Neural cell (in vitro differentiated cells): Measurements from ENCODE around the gene GRID1. TPM values are rescaled to one million over a fixed set of nuclear protein-coding genes. Genes with fewer than 3 reads are reported as not detected.

ENCODE experiments used
- H2AFZ ChIP-seq: fragments of 200-600, 300-800 bp; sonication (generic), shearing (Covaris generic); 2 replicates; pipeline ENCODE4 v1.6.0; 2014; ENCODE audit warnings: low read depth, mild to moderate bottlenecking, antibody characterized with exemption, low read length, moderate library complexity
- H3F3A ChIP-seq: fragments of 200-600 bp; shearing (Covaris generic); 2 replicates; pipeline ENCODE4 v1.6.1; 2016; ENCODE audit warnings: mild to moderate bottlenecking, moderate library complexity, mixed read lengths, antibody characterized with exemption, low read length; ENCODE audit not compliant: insufficient read depth, poor library complexity, severe bottlenecking
- H3K27ac ChIP-seq: fragments of 200-600, 300-800 bp; sonication (generic), shearing (Covaris generic); 2 replicates; pipeline ENCODE4 v1.5.1; 2014; ENCODE audit warnings: mild to moderate bottlenecking, low read length, moderate library complexity
- H3K27me3 ChIP-seq: fragments of 300-800, 200-600 bp; sonication (generic), shearing (Covaris generic); 2 replicates; pipeline ENCODE4 v1.6.0; 2014; ENCODE audit warnings: mild to moderate bottlenecking, low read depth, low read length, moderate library complexity; ENCODE audit not compliant: insufficient read depth
- H3K36me3 ChIP-seq: fragments of 300-800, 200-600 bp; sonication (generic), shearing (Covaris generic); 2 replicates; pipeline ENCODE4 v1.5.1; 2014; ENCODE audit warnings: mild to moderate bottlenecking, antibody characterized with exemption, low read length, moderate library complexity; ENCODE audit not compliant: insufficient read depth
- H3K4me2 ChIP-seq: fragments of 300-800, 200-600 bp; sonication (generic), shearing (Covaris generic); 2 replicates; pipeline ENCODE4 v1.6.0; 2014; ENCODE audit warnings: mild to moderate bottlenecking, low read length
- H3K4me3 ChIP-seq: fragments of 300-800, 200-600 bp; sonication (generic), shearing (Covaris generic); 2 replicates; pipeline ENCODE4 v1.5.1; 2014; ENCODE audit warnings: mild to moderate bottlenecking, low read length, moderate library complexity
- H3K79me2 ChIP-seq: fragments of 200-600 bp; shearing (Covaris generic); replicated peaks from 2 replicates; pipeline ENCODE4 v1.6.0; 2014; ENCODE audit warnings: mild to moderate bottlenecking, low read length, moderate library complexity; ENCODE audit not compliant: insufficient read depth
- H3K9ac ChIP-seq: fragments of 300-800, 200-600 bp; sonication (generic), shearing (Covaris generic); 2 replicates; pipeline ENCODE4 v1.6.1; 2016; ENCODE audit warnings: mild to moderate bottlenecking, low read length, mixed read lengths
- H3K9me2 ChIP-seq: fragments of 200-600 bp; shearing (Covaris generic); 2 replicates; pipeline ENCODE4 v1.6.1; 2016; ENCODE audit warnings: mild to moderate bottlenecking, low read length, mixed read lengths; ENCODE audit not compliant: insufficient read depth
- H3K9me3 ChIP-seq: fragments of 200-600, 300-800 bp; sonication (generic), shearing (Covaris generic); 2 replicates; pipeline ENCODE4 v1.6.1; 2016; ENCODE audit warnings: mild to moderate bottlenecking, mixed run types, low read length, moderate library complexity, mixed read lengths
- H4K20me1 ChIP-seq: fragments of 200-600 bp; shearing (Covaris generic); 2 replicates; pipeline ENCODE4 v1.6.1; 2016; ENCODE audit warnings: mild to moderate bottlenecking, mixed run types; ENCODE audit not compliant: insufficient read depth
- CTCF ChIP-seq: fragments of 450-650 bp; IDR thresholded peaks from 2 replicates; pipeline ENCODE4 v1.5.1; 2014; ENCODE audit warnings: antibody characterized with exemption, mild to moderate bottlenecking, moderate library complexity; ENCODE audit not compliant: poor library complexity, severe bottlenecking
- EP300 ChIP-seq: fragments of 450-650 bp; conservative IDR thresholded peaks from 2 replicates; pipeline ENCODE4 v1.6.1; 2014; ENCODE audit warnings: antibody characterized with exemption, mild to moderate bottlenecking, moderate library complexity; ENCODE audit not compliant: poor library complexity, severe bottlenecking
- EZH2 ChIP-seq: fragments of 200-600, 300-800 bp; shearing (Covaris generic), sonication (generic); IDR thresholded peaks from 2 replicates; pipeline ENCODE4 v1.6.1; 2014; ENCODE audit warnings: antibody characterized with exemption, low read length, borderline replicate concordance, mild to moderate bottlenecking; ENCODE audit not compliant: insufficient read depth, poor library complexity, severe bottlenecking
- MXI1 ChIP-seq: fragments of 450-650 bp; conservative IDR thresholded peaks from 2 replicates; pipeline ENCODE4 v1.6.1; 2014; ENCODE audit warnings: antibody characterized with exemption, mild to moderate bottlenecking; ENCODE audit not compliant: poor library complexity, severe bottlenecking
- POLR2AphosphoS5 ChIP-seq: IDR thresholded peaks from 2 replicates; pipeline ENCODE4 v1.6.1; 2012
- RAD21 ChIP-seq: fragments of 450-650 bp; conservative IDR thresholded peaks from 2 replicates; pipeline ENCODE4 v1.6.1; 2014; ENCODE audit warnings: antibody characterized with exemption, mild to moderate bottlenecking, moderate library complexity
- SMC3 ChIP-seq: fragments of 450-650 bp; conservative IDR thresholded peaks from 2 replicates; pipeline ENCODE4 v1.6.1; 2014; ENCODE audit warnings: antibody characterized with exemption, mild to moderate bottlenecking, moderate library complexity; ENCODE audit not compliant: poor library complexity
- TAF1 ChIP-seq: IDR thresholded peaks from 2 replicates; pipeline ENCODE4 v1.6.1; 2012; ENCODE audit warnings: low read depth
- polyA plus RNA-seq: library from polyadenylated mRNA; depleted of rRNA; stranded (reverse); fragments of >200 nt; gene quantifications from 2 replicates; pipeline ENCODE4 v1.2.3, GENCODE V29; 2014
- TF ChIP-seq, protein P1 (sequence below): IDR thresholded peaks from 2 replicates; pipeline ENCODE4 v1.6.1; 2012; ENCODE audit warnings: borderline replicate concordance

Gene GRID1
- polyA plus RNA-seq, 1 donor from 2014 or later = 7.3 TPM

GRCh38 chr10:86393362-86393761, 26.8 kb upstream of the GRID1 start:
- Histone ChIP-seq H4K20me1 (no peaks in the 10 kb centered on the region), H3K4me3 (no peak overlapping the region), H3K9me2 (no peaks in the 10 kb centered on the region), H3F3A (no peaks in the 10 kb centered on the region), H3K9ac (no peak overlapping the region), H3K79me2 (no peaks in the 10 kb centered on the region), H3K9me3 (no peaks in the 10 kb centered on the region), H2AFZ (no peak overlapping the region), H3K36me3 (no peaks in the 10 kb centered on the region), H3K27ac (no peak overlapping the region), H3K27me3 (peaks cover 17% of the 10 kb centered on the region), H3K4me2 (no peak overlapping the region)
- TF ChIP-seq SMC3 (no peak), TAF1 (no peak), RAD21 (no peak), MXI1 (no peak), CTCF (no peak), POLR2AphosphoS5 (no peak), EZH2 (no peak), EP300 (no peak)
- TF ChIP-seq, protein P1, sequence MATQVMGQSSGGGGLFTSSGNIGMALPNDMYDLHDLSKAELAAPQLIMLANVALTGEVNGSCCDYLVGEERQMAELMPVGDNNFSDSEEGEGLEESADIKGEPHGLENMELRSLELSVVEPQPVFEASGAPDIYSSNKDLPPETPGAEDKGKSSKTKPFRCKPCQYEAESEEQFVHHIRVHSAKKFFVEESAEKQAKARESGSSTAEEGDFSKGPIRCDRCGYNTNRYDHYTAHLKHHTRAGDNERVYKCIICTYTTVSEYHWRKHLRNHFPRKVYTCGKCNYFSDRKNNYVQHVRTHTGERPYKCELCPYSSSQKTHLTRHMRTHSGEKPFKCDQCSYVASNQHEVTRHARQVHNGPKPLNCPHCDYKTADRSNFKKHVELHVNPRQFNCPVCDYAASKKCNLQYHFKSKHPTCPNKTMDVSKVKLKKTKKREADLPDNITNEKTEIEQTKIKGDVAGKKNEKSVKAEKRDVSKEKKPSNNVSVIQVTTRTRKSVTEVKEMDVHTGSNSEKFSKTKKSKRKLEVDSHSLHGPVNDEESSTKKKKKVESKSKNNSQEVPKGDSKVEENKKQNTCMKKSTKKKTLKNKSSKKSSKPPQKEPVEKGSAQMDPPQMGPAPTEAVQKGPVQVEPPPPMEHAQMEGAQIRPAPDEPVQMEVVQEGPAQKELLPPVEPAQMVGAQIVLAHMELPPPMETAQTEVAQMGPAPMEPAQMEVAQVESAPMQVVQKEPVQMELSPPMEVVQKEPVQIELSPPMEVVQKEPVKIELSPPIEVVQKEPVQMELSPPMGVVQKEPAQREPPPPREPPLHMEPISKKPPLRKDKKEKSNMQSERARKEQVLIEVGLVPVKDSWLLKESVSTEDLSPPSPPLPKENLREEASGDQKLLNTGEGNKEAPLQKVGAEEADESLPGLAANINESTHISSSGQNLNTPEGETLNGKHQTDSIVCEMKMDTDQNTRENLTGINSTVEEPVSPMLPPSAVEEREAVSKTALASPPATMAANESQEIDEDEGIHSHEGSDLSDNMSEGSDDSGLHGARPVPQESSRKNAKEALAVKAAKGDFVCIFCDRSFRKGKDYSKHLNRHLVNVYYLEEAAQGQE = no peak

DNA sequence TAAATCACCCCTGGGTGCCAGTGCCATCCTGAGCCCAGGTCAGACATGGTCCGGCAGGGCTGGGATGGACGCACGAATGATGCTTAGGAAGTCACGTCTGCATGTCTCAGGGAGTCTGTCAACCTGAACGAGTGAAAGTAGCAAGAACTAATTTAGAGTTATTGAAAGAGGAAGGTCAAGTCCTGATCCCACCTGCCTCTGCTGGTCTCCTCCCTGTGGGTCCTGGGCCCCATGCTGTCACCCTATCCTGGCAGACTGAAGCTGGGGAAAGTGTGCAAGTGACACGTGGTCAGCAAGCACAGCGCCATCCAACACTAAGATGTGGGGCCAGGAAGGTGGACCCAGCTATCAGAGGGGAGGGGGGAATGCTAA, 26.1 kb upstream of the GRID1 start:
- no peak overlapping the region for H3K9ac ChIP-seq
- H3K27me3 ChIP-seq = peaks cover 19% of the 10 kb centered on the region
- no peaks in the 10 kb centered on the region for H3K79me2 ChIP-seq

More for the DNA sequence above, 26.1 kb upstream of the GRID1 start:
- TF ChIP-seq SMC3 (no peak), CTCF (no peak), POLR2AphosphoS5 (no peak), EP300 (no peak), RAD21 (no peak), MXI1 (no peak), EZH2 (no peak), TAF1 (no peak)
- TF ChIP-seq, protein P1 = no peak
- H3F3A ChIP-seq = no peaks in the 10 kb centered on the region
- H2AFZ ChIP-seq = no peak overlapping the region
- H3K9me2 ChIP-seq = no peaks in the 10 kb centered on the region
- no peak overlapping the region for H3K4me2 ChIP-seq
- H4K20me1 ChIP-seq = no peaks in the 10 kb centered on the region
- no peaks in the 10 kb centered on the region for H3K9me3 ChIP-seq
- H3K36me3 ChIP-seq = no peaks in the 10 kb centered on the region
- no peak overlapping the region for H3K4me3 ChIP-seq
- H3K27ac ChIP-seq = no peak overlapping the region
